Activated CD8-positive, alpha-beta memory T cell treated with anti-CD3 and anti-CD28 coated beads, Interleukin-2, amount 50 U/mL, for 24 hours (primary cell): ENCODE results near the gene SORCS2.

ENCODE experiments used
- DNase-seq: peaks from one replicate; pipeline ENCODE4 v3.0.0-alpha.2; 2020; ENCODE audit errors: extremely low read depth

SORCS2 gene

GRCh38 chr4:7427831-7428260 lies 235.5 kb downstream of the SORCS2 start:
- no peak for DNase-seq

- no peak for DNase-seq
These were observed 236.1 kb downstream of the SORCS2 start for GRCh38 chr4:7428261-7429068.

GRCh38 chr4:7429069-7429416 lies 236.7 kb downstream of the SORCS2 start:
- no peak for DNase-seq

- no peak for DNase-seq
These were observed 237.3 kb downstream of the SORCS2 start for GRCh38 chr4:7429601-7430078.

GRCh38 chr4:7430368-7430964 lies 238.1 kb downstream of the SORCS2 start:
- no peak for DNase-seq

- DNase-seq, result no peak
These were observed 238.8 kb downstream of the SORCS2 start for GRCh38 chr4:7430965-7431695.

GRCh38 chr4:7431696-7432530 lies 239.6 kb downstream of the SORCS2 start:
- no peak for DNase-seq

- DNase-seq, result no peak
These were observed 240.4 kb downstream of the SORCS2 start for GRCh38 chr4:7432531-7433375.

- no peak for DNase-seq
These were observed 241.2 kb downstream of the SORCS2 start for GRCh38 chr4:7433376-7434140.

- DNase-seq, result no peak
These were observed 241.9 kb downstream of the SORCS2 start for GRCh38 chr4:7434141-7434765.

GRCh38 chr4:7434766-7435150 lies 242.4 kb downstream of the SORCS2 start, which contains the start of gene PSAPL1:
PSAPL1 (minus strand) TSS chr4:7434930; CDS start chr4:7434879, 51 bp downstream.
- DNase-seq, result no peak

GRCh38 chr4:7435471-7436061 lies 243.2 kb downstream of the SORCS2 start:
- no peak for DNase-seq

- no peak for DNase-seq
These were observed 243.9 kb downstream of the SORCS2 start for GRCh38 chr4:7436256-7436655.

GRCh38 chr4:7439699-7440098 lies 247.4 kb downstream of the SORCS2 start:
- no peak for DNase-seq

GRCh38 chr4:7441201-7441600 lies 248.9 kb downstream of the SORCS2 start:
- no peak for DNase-seq

GRCh38 chr4:7442574-7443162 lies 250.3 kb downstream of the SORCS2 start:
- DNase-seq, result no peak

- DNase-seq, result no peak
These were observed 252.0 kb downstream of the SORCS2 start for GRCh38 chr4:7444314-7444713.

GRCh38 chr4:7444731-7445130 lies 252.4 kb downstream of the SORCS2 start:
- DNase-seq, result no peak

GRCh38 chr4:7447236-7447635 lies 254.9 kb downstream of the SORCS2 start:
- DNase-seq, result no peak
